SW 1271 (cell line): ENCODE results near the gene SLC17A2.

ENCODE experiments used
- DNase-seq, 2 experiments: peaks; one replicate each; lab custom pipeline; 2025; lab: John Stamatoyannopoulos, UW

Gene SLC17A2

GRCh38 chr6:25883991-25884390, 46.5 kb downstream of the SLC17A2 start:
- peak in 1 of 2 experiments; percentile 40 for DNase-seq

GRCh38 chr6:25883536-25883935, 47.0 kb downstream of the SLC17A2 start:
- peak in 1 of 2 experiments; percentile 11 for DNase-seq

- DNase-seq = no peak
Observed at GRCh38 chr6:25882051-25882496, 48.4 kb downstream of the SLC17A2 start.

GRCh38 chr6:25880601-25881000, 49.9 kb downstream of the SLC17A2 start:
- DNase-seq = no peak

- no peak for DNase-seq
Observed at GRCh38 chr6:25878721-25879322, 51.7 kb downstream of the SLC17A2 start.

- no peak for DNase-seq
Observed at GRCh38 chr6:25875926-25876602, 54.4 kb downstream of the SLC17A2 start.

GRCh38 chr6:25875563-25875905, 55.0 kb downstream of the SLC17A2 start:
- DNase-seq = no peak

GRCh38 chr6:25874822-25875562, 55.5 kb downstream of the SLC17A2 start:
- DNase-seq = no peak

GRCh38 chr6:25874118-25874517, 56.4 kb downstream of the SLC17A2 start, which contains the start of gene SLC17A3:
TSS of gene SLC17A3 (minus strand) at chr6:25874243. CDS start at chr6:25868387, 5,856 bp downstream.
- DNase-seq = no peak

- no peak for DNase-seq
Observed at GRCh38 chr6:25872814-25873213, 57.7 kb downstream of the SLC17A2 start.

GRCh38 chr6:25869840-25870239, 60.7 kb downstream of the SLC17A2 start:
- no peak for DNase-seq

GRCh38 chr6:25868436-25869183, 61.9 kb downstream of the SLC17A2 start:
- DNase-seq = no peak

GRCh38 chr6:25866011-25866410, 64.5 kb downstream of the SLC17A2 start:
- no peak for DNase-seq

GRCh38 chr6:25863360-25863759, 67.1 kb downstream of the SLC17A2 start:
- DNase-seq = no peak
